ENCODE results near the gene MSANTD4.

- TF ChIP-seq EZH2phosphoT487 (IDR thresholded peaks at IDR 0.05; ENCODE audit: low read length): no peak
- TF ChIP-seq, protein P1, sequence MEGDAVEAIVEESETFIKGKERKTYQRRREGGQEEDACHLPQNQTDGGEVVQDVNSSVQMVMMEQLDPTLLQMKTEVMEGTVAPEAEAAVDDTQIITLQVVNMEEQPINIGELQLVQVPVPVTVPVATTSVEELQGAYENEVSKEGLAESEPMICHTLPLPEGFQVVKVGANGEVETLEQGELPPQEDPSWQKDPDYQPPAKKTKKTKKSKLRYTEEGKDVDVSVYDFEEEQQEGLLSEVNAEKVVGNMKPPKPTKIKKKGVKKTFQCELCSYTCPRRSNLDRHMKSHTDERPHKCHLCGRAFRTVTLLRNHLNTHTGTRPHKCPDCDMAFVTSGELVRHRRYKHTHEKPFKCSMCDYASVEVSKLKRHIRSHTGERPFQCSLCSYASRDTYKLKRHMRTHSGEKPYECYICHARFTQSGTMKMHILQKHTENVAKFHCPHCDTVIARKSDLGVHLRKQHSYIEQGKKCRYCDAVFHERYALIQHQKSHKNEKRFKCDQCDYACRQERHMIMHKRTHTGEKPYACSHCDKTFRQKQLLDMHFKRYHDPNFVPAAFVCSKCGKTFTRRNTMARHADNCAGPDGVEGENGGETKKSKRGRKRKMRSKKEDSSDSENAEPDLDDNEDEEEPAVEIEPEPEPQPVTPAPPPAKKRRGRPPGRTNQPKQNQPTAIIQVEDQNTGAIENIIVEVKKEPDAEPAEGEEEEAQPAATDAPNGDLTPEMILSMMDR (IDR thresholded peaks at IDR 0.05; ENCODE audit: low read length): no peak
- TF ChIP-seq EZH2 (optimal IDR thresholded peaks at IDR 0.05; ENCODE audit: low read depth, low read length): no peak
These were observed 8.6 kb upstream of the MSANTD4 start for GRCh38 chr11:106030609-106031008.

Data from MM.1S (cell line).